Measurements from ENCODE around the gene PP2D1.
A peak's percentile ranks its signal among the peaks of the same experiment; 100 is the strongest.
"Not testable (repeated sequence)": the region's sequence is repeated elsewhere in the genome, so short reads cannot be mapped to it uniquely, and the experiment has no call there.

Gene PP2D1

GRCh38 chr3:19959505-19959904 lies 52.6 kb downstream of the PP2D1 start:
- no peak overlapping the region for H3K4me3 ChIP-seq (ENCODE audit: low read length)
- no peak overlapping the region for H3K27ac ChIP-seq (ENCODE audit: low read length)
- H3K9me3 ChIP-seq (ENCODE audit: control insufficient read depth, low read depth, low read length), result no peaks in the 10 kb centered on the region
- no peaks in the 10 kb centered on the region for H3K27me3 ChIP-seq (ENCODE audit: control insufficient read depth, insufficient read depth, low read length)
- H3K4me1 ChIP-seq (ENCODE audit: control insufficient read depth, low read depth, low read length), result no peaks in the 10 kb centered on the region
- H3K36me3 ChIP-seq (ENCODE audit: control insufficient read depth, low read depth, low read length), result peaks cover 3% of the 10 kb centered on the region
- H3K9ac ChIP-seq (ENCODE audit: low read length), result no peak overlapping the region

GRCh38 chr3:19957354-19957753 lies 54.7 kb downstream of the PP2D1 start:
- not testable (repeated sequence) for H3K9ac ChIP-seq (ENCODE audit: low read length); H3K36me3 ChIP-seq (ENCODE audit: control insufficient read depth, low read depth, low read length); H3K4me3 ChIP-seq (ENCODE audit: low read length); H3K27me3 ChIP-seq (ENCODE audit: control insufficient read depth, insufficient read depth, low read length); H3K9me3 ChIP-seq (ENCODE audit: control insufficient read depth, low read depth, low read length); H3K27ac ChIP-seq (ENCODE audit: low read length); H3K4me1 ChIP-seq (ENCODE audit: control insufficient read depth, low read depth, low read length)

DNA sequence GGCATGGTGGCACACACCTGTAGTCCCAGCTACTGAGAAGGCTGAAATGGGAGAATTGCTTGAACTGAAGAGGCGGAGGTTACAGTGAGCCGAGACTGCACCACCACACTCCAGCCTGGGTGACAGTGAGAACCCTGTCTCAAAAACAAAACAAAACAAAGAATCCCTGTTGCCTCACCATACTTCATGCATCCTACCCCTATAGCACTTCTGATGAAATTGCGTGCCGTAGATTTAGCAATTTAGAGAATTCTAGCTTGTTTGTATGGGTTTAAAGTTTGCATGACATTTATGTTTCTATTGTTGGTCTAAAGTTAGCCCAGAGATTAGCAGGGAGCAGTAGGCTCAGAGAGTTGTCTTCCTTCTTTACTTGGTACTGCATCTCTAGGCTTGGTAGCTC lies 57.4 kb downstream of the PP2D1 start:
- Histone ChIP-seq H3K4me3 (ENCODE audit: low read length) (no peak overlapping the region), H3K27me3 (ENCODE audit: control insufficient read depth, insufficient read depth, low read length) (no peaks in the 10 kb centered on the region), H3K27ac (ENCODE audit: low read length) (no peak overlapping the region), H3K36me3 (ENCODE audit: control insufficient read depth, low read depth, low read length) (peaks cover 26% of the 10 kb centered on the region), H3K9me3 (ENCODE audit: control insufficient read depth, low read depth, low read length) (no peaks in the 10 kb centered on the region), H3K9ac (ENCODE audit: low read length) (no peak overlapping the region), H3K4me1 (ENCODE audit: control insufficient read depth, low read depth, low read length) (no peaks in the 10 kb centered on the region)

DNA sequence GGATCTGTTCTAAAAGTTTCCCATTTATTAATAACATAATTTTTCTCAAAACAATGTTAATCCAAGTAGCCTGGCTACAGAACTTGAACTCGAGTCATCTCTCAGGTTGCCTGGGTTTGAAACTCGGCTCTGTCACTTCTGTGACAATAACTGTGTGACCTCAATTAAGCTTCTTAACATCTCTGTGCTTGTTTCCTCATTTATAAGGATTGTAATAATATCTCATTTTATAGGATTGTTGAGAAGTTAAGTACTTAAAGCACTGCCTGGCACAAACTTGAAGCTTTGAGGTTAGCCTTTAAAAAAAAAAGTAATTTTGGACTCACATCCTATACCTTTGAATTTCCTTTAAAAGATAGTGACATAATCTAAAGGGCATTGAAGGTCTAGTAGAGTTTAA lies 61.7 kb downstream of the PP2D1 start:
- H3K36me3 ChIP-seq (ENCODE audit: control insufficient read depth, low read depth, low read length), result peaks cover 26% of the 10 kb centered on the region
- H3K9ac ChIP-seq (ENCODE audit: low read length), result no peak overlapping the region
- peaks cover 18% of the 10 kb centered on the region for H3K4me1 ChIP-seq (ENCODE audit: control insufficient read depth, low read depth, low read length)
- H3K4me3 ChIP-seq (ENCODE audit: low read length), result no peak overlapping the region
- H3K9me3 ChIP-seq (ENCODE audit: control insufficient read depth, low read depth, low read length), result no peaks in the 10 kb centered on the region
- no peaks in the 10 kb centered on the region for H3K27me3 ChIP-seq (ENCODE audit: control insufficient read depth, insufficient read depth, low read length)
- H3K27ac ChIP-seq (ENCODE audit: low read length), result no peak overlapping the region

DNA sequence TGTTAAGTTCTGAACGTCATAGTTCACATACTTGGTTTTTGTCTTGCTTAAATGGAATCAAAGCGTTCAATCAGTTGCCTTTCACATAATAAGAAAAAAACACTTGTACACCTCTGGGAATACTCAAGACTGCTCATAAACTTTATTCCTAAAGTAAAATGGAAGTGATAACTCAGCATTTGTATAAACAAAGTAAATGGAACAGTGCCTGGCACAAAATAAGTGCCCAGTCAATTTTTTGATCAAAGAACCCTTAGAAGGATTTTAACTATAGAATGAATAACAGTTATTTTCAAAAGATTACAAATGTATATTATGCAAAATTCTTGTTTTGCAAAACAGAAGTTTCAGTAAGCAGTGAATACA lies 63.9 kb downstream of the PP2D1 start:
- Histone ChIP-seq H3K4me1 (ENCODE audit: control insufficient read depth, low read depth, low read length) (peaks cover 18% of the 10 kb centered on the region), H3K27me3 (ENCODE audit: control insufficient read depth, insufficient read depth, low read length) (no peaks in the 10 kb centered on the region), H3K4me3 (ENCODE audit: low read length) (peak overlapping the region; percentile 88), H3K9me3 (ENCODE audit: control insufficient read depth, low read depth, low read length) (no peaks in the 10 kb centered on the region), H3K27ac (ENCODE audit: low read length) (no peak overlapping the region), H3K36me3 (ENCODE audit: control insufficient read depth, low read depth, low read length) (peaks cover 18% of the 10 kb centered on the region), H3K9ac (ENCODE audit: low read length) (peak overlapping the region; percentile 89)

GRCh38 chr3:19947549-19948225 lies 64.4 kb downstream of the PP2D1 start:
- peak overlapping the region; percentile 89 for H3K9ac ChIP-seq (ENCODE audit: low read length)
- peaks cover 18% of the 10 kb centered on the region for H3K4me1 ChIP-seq (ENCODE audit: control insufficient read depth, low read depth, low read length)
- peak overlapping the region; percentile 67 for H3K27ac ChIP-seq (ENCODE audit: low read length)
- no peaks in the 10 kb centered on the region for H3K27me3 ChIP-seq (ENCODE audit: control insufficient read depth, insufficient read depth, low read length)
- H3K9me3 ChIP-seq (ENCODE audit: control insufficient read depth, low read depth, low read length), result no peaks in the 10 kb centered on the region
- peaks cover 18% of the 10 kb centered on the region for H3K36me3 ChIP-seq (ENCODE audit: control insufficient read depth, low read depth, low read length)
- H3K4me3 ChIP-seq (ENCODE audit: low read length), result peak overlapping the region; percentile 88

- H3K9ac ChIP-seq (ENCODE audit: low read length), result peak within 1 kb of the TSS; percentile 89
- peak within 1 kb of the TSS; percentile 88 for H3K4me3 ChIP-seq (ENCODE audit: low read length)
- H3K27ac ChIP-seq (ENCODE audit: low read length), result peak within 1 kb of the TSS; percentile 93
- H3K27me3 ChIP-seq (ENCODE audit: control insufficient read depth, insufficient read depth, low read length), result no peaks in the 10 kb centered on the region
- H3K4me1 ChIP-seq (ENCODE audit: control insufficient read depth, low read depth, low read length), result peaks cover 18% of the 10 kb centered on the region
- H3K36me3 ChIP-seq (ENCODE audit: control insufficient read depth, low read depth, low read length), result peaks cover 14% of the 10 kb centered on the region
- H3K9me3 ChIP-seq (ENCODE audit: control insufficient read depth, low read depth, low read length), result no peaks in the 10 kb centered on the region
Measured at GRCh38 chr3:19946832-19947548, 65.1 kb downstream of the PP2D1 start, which contains the start of gene RAB5A. Gene RAB5A, plus strand, starts transcription at chr3:19947097. Its CDS starts 3,802 bp downstream, at chr3:19950899.

DNA sequence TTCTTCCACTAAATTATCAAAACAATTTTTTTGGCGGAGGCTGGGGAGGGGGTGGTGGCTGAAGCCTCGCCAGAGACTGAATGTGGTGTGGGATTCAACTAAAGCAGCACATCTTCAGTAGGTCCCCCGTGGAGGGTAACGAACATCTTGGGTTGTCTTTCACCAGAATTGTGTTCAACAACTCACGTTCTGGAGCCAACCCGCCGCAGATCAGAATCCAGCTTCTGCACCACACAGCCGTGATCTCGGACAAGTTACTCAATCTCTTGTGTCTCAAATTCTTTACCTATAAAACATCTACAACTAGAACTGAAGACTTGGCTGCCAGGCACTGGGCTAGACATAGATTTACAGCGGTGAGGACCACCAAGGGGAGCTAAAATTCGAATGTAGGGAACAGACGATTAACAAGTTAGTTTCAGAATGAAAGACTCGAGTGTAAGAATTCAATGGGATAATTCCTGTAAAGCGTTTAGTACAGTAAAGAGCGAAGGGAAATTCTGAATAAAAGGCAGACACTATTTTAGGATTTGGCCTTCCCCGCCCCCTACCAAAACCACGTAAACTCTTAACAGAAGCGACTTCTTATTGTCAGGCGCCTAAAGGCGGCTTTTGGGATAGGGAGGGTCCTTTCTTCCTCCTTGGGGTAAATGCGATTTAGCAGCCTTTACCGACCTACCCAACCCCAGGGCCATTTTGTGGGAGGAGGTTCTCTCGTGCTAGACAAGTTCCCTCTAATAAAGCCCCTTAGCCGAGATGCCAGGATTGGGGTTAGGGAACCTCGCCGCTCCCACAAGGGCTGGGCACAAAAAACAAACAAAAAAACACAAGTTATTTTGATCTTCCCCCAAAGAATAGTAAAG lies 65.9 kb downstream of the PP2D1 start:
- H3K9ac ChIP-seq (ENCODE audit: low read length), result peak overlapping the region; percentile 89
- peak overlapping the region; percentile 88 for H3K4me3 ChIP-seq (ENCODE audit: low read length)
- H3K27me3 ChIP-seq (ENCODE audit: control insufficient read depth, insufficient read depth, low read length), result no peaks in the 10 kb centered on the region
- no peaks in the 10 kb centered on the region for H3K9me3 ChIP-seq (ENCODE audit: control insufficient read depth, low read depth, low read length)
- peaks cover 18% of the 10 kb centered on the region for H3K4me1 ChIP-seq (ENCODE audit: control insufficient read depth, low read depth, low read length)
- H3K36me3 ChIP-seq (ENCODE audit: control insufficient read depth, low read depth, low read length), result peaks cover 7% of the 10 kb centered on the region
- H3K27ac ChIP-seq (ENCODE audit: low read length), result peak overlapping the region; percentile 93

DNA sequence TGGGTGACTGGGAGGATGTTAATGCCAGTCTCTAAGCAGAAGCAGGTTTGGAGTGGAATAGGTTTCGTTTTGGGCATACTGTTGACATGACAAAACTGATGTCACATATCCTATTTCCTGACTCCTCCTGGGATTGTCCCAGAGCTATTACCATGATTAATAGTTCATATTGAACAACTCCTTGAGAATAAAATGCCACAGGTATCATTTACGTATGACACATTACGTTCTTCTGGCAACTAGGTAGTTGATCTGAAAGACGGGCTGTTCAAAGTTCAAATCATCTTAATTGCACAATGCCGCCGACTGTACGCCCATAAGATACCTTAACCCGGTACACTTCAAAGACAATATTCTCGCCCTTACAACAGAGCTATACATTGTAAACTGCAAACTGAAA lies 66.5 kb downstream of the PP2D1 start:
- Histone ChIP-seq H3K4me3 (ENCODE audit: low read length) (no peak overlapping the region), H3K27me3 (ENCODE audit: control insufficient read depth, insufficient read depth, low read length) (no peaks in the 10 kb centered on the region), H3K9me3 (ENCODE audit: control insufficient read depth, low read depth, low read length) (no peaks in the 10 kb centered on the region), H3K36me3 (ENCODE audit: control insufficient read depth, low read depth, low read length) (peaks cover under 1% of the 10 kb centered on the region), H3K27ac (ENCODE audit: low read length) (no peak overlapping the region), H3K4me1 (ENCODE audit: control insufficient read depth, low read depth, low read length) (peaks cover 18% of the 10 kb centered on the region), H3K9ac (ENCODE audit: low read length) (no peak overlapping the region)

DNA sequence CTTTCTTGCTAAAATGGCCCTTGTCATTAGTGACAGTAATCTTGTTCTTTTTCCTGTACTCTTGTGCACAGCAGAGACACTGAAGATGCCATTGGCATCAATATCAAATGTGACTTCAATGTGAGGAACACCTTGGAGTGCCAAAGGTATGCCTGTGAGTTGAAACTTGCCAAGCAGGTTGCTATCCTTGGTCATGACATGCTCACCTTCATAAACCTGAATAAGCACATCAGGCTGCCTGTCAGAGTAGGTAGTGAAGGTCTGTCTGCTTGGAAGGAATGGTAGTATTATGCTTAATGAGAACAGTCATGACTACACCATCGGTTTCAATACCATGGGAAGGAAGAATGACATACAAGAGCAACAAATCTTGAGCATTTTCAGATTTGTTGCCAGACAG lies 71.4 kb downstream of the PP2D1 start:
- Histone ChIP-seq H3K4me3 (ENCODE audit: low read length) (no peak overlapping the region), H3K27me3 (ENCODE audit: control insufficient read depth, insufficient read depth, low read length) (no peaks in the 10 kb centered on the region), H3K9me3 (ENCODE audit: control insufficient read depth, low read depth, low read length) (no peaks in the 10 kb centered on the region), H3K27ac (ENCODE audit: low read length) (no peak overlapping the region), H3K36me3 (ENCODE audit: control insufficient read depth, low read depth, low read length) (no peaks in the 10 kb centered on the region), H3K4me1 (ENCODE audit: control insufficient read depth, low read depth, low read length) (no peaks in the 10 kb centered on the region), H3K9ac (ENCODE audit: low read length) (no peak overlapping the region)

GRCh38 chr3:19938295-19938627 lies 73.8 kb downstream of the PP2D1 start:
- Histone ChIP-seq H3K9ac (ENCODE audit: low read length) (no peak overlapping the region), H3K27me3 (ENCODE audit: control insufficient read depth, insufficient read depth, low read length) (no peaks in the 10 kb centered on the region), H3K4me3 (ENCODE audit: low read length) (no peak overlapping the region)

More at GRCh38 chr3:19938295-19938627, 73.8 kb downstream of the PP2D1 start:
- Histone ChIP-seq H3K36me3 (ENCODE audit: control insufficient read depth, low read depth, low read length) (no peaks in the 10 kb centered on the region), H3K4me1 (ENCODE audit: control insufficient read depth, low read depth, low read length) (no peaks in the 10 kb centered on the region), H3K27ac (ENCODE audit: low read length) (no peak overlapping the region), H3K9me3 (ENCODE audit: control insufficient read depth, low read depth, low read length) (no peaks in the 10 kb centered on the region)

All from iPS-18a (cell line).